Measurements from ENCODE around the gene SERTAD1. TPM values are rescaled to one million over a fixed set of nuclear protein-coding genes. Genes with fewer than 3 reads are reported as not detected.
"Not testable (repeated sequence)": the region's sequence is repeated elsewhere in the genome, so short reads cannot be mapped to it uniquely, and the experiment has no call there.

SERTAD1 gene
- total RNA-seq, 1 donor from 2014 or later, result 17.6 TPM

DNA sequence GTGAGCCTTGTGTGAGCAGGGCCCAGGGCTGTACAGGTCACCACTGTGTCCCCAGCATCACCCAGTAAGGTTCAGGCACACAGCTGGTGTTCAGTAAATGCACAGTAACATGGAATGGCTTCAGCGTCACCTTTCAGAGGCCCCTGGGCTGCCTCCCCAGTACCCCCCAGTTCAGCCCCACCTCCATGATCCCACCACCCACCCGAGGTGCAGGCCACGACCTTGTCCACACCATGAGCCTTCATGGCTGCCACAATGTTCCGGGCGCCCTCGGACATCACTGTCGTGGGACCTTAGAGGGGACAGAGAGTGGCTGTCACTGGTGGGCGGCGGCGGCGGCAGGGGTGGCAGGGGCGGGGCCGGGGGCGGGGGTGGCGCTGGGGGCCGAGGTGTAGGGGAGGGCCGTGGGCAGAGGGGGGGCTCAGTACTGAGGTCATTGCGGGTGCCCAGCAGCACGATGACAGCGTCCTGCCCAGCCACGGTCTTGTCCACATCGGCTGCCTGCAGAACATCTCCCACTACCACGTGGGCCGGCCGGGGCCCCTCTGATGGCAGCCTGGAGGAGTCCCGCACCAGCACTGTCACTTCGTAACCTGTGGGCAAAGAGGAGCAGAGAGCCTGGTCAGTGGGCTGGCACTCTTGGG is 32.3 kb upstream of the SERTAD1 start:
- ATAC-seq (no peak), DNase-seq (no peak)
- Histone ChIP-seq H3K9me3 (no peaks in the 10 kb centered on the region), H3K27ac (no peak overlapping the region), H3K4me1 (peaks cover 16% of the 10 kb centered on the region), H3K4me3 (no peak overlapping the region), H3K27me3 (ENCODE audit: low read depth) (no peaks in the 10 kb centered on the region), H3K36me3 (peaks cover 44% of the 10 kb centered on the region)
- TF ChIP-seq, protein P1, sequence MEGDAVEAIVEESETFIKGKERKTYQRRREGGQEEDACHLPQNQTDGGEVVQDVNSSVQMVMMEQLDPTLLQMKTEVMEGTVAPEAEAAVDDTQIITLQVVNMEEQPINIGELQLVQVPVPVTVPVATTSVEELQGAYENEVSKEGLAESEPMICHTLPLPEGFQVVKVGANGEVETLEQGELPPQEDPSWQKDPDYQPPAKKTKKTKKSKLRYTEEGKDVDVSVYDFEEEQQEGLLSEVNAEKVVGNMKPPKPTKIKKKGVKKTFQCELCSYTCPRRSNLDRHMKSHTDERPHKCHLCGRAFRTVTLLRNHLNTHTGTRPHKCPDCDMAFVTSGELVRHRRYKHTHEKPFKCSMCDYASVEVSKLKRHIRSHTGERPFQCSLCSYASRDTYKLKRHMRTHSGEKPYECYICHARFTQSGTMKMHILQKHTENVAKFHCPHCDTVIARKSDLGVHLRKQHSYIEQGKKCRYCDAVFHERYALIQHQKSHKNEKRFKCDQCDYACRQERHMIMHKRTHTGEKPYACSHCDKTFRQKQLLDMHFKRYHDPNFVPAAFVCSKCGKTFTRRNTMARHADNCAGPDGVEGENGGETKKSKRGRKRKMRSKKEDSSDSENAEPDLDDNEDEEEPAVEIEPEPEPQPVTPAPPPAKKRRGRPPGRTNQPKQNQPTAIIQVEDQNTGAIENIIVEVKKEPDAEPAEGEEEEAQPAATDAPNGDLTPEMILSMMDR (IDR thresholded peaks at IDR 0.05), result no peak
- intact Hi-C loops (cut with DNase I), result no loop called here

DNA sequence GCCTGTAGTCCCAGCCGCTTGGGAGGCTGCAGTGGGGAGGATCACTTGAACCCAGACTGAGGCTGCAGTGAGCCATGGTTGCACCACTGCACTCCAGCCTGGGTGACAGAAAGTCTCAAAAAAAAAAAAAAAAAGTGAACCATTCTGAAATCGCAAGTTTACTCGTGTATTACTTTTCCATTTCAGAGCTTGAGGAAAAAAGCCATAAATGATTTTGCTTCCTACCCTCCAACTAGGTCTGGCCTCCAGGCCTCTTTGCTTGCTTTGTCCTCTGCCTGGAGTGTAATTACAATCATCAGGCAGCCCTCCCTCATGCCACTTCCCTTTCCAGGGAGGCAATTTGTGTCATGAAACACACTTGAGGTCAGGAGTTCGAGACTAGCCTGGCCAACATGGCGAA is 31.3 kb upstream of the SERTAD1 start:
- TF ChIP-seq, protein P1 (IDR thresholded peaks at IDR 0.05), result no peak
- Histone ChIP-seq H3K27ac (no peak overlapping the region), H3K4me1 (peaks cover 11% of the 10 kb centered on the region), H3K36me3 (peaks cover 44% of the 10 kb centered on the region), H3K9me3 (no peaks in the 10 kb centered on the region), H3K27me3 (ENCODE audit: low read depth) (no peaks in the 10 kb centered on the region), H3K4me3 (no peak overlapping the region)
- intact Hi-C loops (cut with DNase I), result no loop called here
- no peak for ATAC-seq
- no peak for DNase-seq

DNA sequence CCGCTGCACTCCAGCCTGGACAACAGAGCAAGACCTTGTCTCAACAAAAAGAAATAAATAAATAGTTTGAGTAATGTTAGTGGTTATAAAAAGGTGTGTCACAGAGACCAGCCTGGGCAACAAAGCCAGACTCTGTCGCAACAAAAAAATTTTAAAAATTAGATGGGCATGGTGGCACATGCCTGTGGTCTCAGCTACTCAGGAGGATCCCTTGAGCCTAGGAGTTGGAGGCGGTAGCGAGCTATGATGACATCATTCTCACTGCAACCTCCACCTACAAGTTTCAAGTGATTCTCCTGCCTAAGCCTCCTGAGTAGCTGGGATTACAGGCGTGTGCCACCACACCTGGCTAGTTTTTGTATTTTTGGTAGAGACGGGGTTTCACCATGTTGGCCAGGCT is 28.2 kb upstream of the SERTAD1 start:
- intact Hi-C loops (cut with DNase I); H3K27ac ChIP-seq; H3K4me1 ChIP-seq; DNase-seq; H3K27me3 ChIP-seq (ENCODE audit: low read depth); ATAC-seq; H3K4me3 ChIP-seq; H3K9me3 ChIP-seq: not testable (repeated sequence)
- H3K36me3 ChIP-seq, result peaks cover 63% of the 10 kb centered on the region

DNA sequence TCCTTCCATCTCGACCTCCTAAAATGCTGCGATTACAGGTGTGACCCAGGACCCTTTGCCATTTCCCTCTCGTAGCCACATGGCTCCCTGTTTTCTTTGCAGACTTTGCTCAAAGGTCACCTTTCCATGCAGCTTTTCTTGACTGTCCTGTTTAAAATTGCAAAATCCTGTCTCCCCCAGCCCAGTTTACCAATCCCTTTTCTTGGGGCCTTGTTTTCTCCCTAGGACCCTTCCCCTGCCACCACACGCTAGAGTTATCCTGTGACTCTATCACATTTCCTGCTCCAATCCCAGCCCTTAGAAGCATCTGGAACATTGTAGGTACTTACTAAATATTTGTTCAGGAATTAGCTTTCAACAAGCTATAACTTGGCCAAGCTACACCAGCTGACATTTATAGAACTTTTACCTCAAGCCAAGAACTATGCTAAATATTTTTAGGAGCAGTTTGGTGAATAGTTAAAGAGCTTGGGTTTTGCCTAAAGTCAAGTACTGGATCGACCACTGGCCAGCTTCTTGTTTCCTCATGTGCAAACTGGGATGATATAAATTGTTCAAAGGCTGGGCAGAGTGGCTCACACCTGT is 27.5 kb upstream of the SERTAD1 start:
- H3K4me1 ChIP-seq, result no peaks in the 10 kb centered on the region
- TF ChIP-seq, protein P1 (IDR thresholded peaks at IDR 0.05), result no peak
- DNase-seq (no peak), ATAC-seq (no peak)
- no peaks in the 10 kb centered on the region for H3K9me3 ChIP-seq
- intact Hi-C loops (cut with DNase I), result no loop called here
- H3K27ac ChIP-seq, result no peak overlapping the region
- peaks cover 66% of the 10 kb centered on the region for H3K36me3 ChIP-seq
- no peaks in the 10 kb centered on the region for H3K27me3 ChIP-seq (ENCODE audit: low read depth)
- no peak overlapping the region for H3K4me3 ChIP-seq

DNA sequence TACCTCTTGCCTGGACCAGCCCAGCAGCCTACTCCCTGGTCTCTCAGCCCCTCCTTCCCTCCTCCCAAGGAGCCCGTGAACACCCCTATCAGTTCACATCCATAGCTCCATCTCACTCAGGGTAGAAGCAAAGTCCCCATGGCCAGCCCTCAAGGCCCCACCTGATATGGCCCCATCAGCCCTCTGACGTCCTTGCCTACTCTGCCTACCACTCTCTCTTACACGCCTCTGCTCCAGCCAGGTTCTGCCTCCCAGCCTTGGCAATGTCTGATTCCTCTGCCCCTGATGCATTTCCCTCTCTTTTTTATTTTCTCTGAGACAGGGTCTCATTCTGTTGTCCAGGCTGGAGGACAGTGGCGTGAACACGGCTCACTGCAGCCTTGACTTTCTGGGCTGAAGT is 26.2 kb upstream of the SERTAD1 start:
- no peaks in the 10 kb centered on the region for H3K4me1 ChIP-seq
- intact Hi-C loops (cut with DNase I), result no loop called here
- no peak for DNase-seq
- no peaks in the 10 kb centered on the region for H3K9me3 ChIP-seq
- TF ChIP-seq, protein P1 (IDR thresholded peaks at IDR 0.05), result no peak
- H3K27me3 ChIP-seq (ENCODE audit: low read depth), result no peaks in the 10 kb centered on the region
- no peak for ATAC-seq
- peaks cover 66% of the 10 kb centered on the region for H3K36me3 ChIP-seq
- H3K27ac ChIP-seq, result no peak overlapping the region
- no peak overlapping the region for H3K4me3 ChIP-seq

DNA sequence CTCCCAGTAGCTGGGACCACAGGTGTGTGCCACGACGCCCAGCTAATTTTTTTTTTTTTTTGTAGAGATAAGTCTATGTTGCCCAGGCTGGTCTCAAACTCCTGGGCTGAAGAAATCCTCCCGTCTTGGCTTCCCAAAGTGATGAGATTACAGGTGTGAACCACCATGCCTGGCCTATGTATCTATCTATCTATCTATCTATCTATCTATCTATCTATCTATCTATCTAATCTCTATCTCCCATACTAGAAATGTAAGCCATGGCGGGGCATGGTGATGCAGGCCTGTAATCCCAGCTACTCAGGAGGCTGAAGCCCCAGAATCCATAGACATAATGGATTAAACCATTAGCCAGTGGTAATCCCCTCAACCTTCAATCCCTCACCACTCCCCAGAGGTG is 24.9 kb upstream of the SERTAD1 start:
- no peak overlapping the region for H3K27ac ChIP-seq
- no peak overlapping the region for H3K4me3 ChIP-seq
- no peaks in the 10 kb centered on the region for H3K27me3 ChIP-seq (ENCODE audit: low read depth)
- no peak for DNase-seq
- TF ChIP-seq, protein P1 (IDR thresholded peaks at IDR 0.05), result no peak
- H3K9me3 ChIP-seq, result no peaks in the 10 kb centered on the region
- intact Hi-C loops (cut with DNase I), result no loop called here
- peaks cover 59% of the 10 kb centered on the region for H3K36me3 ChIP-seq
- ATAC-seq, result no peak
- H3K4me1 ChIP-seq, result no peaks in the 10 kb centered on the region
